KG1 (cell line): ENCODE results near the gene ZNF587.
"Not testable (repeated sequence)": the region's sequence is repeated elsewhere in the genome, so short reads cannot be mapped to it uniquely, and the experiment has no call there.

Experiments used
- DNase-seq: peaks from one replicate; lab custom pipeline; 2025; lab: John Stamatoyannopoulos, UW

Gene ZNF587

GRCh38 chr19:57823155-57823554 is 26.5 kb upstream of the ZNF587 start:
- not testable (repeated sequence) for DNase-seq

DNA sequence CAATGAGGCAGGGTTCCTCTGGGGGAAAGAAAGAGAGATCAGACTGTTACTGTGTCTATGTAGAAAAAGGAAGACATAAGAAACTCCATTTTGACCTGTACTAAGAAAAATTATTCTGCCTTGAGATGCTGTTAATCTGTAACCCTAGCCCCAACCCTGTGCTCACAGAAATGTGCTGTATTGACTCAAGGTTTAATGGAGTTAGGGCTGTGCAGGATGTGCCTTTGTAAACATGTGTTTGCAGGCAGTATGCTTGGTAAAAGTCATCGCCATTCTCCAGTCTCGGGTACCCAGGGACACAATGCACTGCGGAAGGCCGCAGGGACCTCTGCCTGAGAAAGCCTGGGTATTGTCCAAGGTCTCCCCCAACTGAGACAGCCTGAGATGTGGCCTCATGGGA is 26.1 kb upstream of the ZNF587 start:
- DNase-seq: not testable (repeated sequence)

DNA sequence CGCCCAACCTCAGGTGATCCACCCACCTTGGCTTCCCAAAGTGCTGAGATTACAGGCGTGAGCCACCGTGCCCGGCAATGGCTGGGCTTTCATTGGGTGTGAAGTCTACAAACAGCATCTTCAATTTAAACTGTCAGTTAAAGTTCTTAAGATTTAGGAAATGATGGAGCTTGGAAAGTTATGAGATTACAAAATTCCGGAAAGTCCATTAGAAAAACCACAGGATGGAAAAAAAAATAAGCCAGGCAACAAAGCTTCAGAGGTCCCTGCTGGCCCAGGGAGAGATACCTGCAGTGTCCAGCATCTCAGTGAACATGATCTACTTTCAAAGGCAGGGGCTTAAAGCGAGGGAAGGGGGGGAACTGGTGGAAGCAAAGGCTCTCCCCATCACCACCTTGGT is 24.1 kb upstream of the ZNF587 start:
- DNase-seq: no peak

DNA sequence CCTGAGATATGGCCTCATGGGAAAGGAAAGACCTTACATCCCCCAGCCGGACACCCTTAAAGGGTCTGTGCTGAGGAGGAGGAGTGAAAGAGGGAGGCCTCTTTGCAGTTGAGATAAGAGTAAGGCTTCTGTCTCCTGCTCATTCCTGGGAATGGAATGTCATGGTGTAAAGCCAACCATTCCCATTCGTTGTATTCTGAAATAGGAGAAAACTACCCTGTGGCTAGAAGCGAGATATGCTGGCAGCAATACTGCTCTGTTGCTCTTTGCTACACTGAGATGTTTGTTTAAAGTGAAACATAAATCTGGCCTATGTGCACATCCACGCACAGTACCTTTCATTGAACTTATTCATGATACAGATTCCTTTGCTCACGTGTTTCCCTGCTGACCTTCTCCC is 20.3 kb upstream of the ZNF587 start:
- no peak for DNase-seq

DNA sequence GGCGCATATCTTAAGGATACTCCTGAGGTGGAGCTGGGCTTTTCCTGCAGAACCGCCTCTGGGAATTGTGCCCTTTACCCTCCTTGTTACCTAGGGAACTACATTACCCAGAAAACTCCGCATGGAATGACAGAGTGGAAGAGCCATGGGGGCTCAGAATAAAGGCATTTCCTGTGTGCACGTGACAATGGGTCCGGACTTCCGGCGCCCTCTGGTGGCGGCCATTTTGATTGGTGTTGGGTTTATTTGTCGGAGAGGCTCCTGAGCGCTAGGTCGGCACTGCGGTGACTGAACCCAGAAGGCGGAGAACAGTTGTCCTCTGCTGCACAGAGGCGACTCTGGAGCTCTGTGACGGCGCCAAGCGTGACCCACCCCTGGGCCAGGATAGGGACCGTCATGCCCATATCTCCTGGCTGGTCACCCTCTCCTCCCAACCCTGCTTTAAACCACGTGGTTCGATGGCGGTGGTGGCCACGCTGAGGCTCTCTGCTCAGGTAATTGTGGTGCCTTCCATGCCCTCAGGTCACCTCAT is 19.5 kb upstream of the ZNF587 start, which contains the start of gene ZNF587B:
TSS of gene ZNF587B (plus strand) at position 229 of the 532 bp plus-strand sequence. CDS start at position 459, 230 bp downstream.
- no peak for DNase-seq

GRCh38 chr19:57836991-57837390 is 12.7 kb upstream of the ZNF587 start:
- not testable (repeated sequence) for DNase-seq

DNA sequence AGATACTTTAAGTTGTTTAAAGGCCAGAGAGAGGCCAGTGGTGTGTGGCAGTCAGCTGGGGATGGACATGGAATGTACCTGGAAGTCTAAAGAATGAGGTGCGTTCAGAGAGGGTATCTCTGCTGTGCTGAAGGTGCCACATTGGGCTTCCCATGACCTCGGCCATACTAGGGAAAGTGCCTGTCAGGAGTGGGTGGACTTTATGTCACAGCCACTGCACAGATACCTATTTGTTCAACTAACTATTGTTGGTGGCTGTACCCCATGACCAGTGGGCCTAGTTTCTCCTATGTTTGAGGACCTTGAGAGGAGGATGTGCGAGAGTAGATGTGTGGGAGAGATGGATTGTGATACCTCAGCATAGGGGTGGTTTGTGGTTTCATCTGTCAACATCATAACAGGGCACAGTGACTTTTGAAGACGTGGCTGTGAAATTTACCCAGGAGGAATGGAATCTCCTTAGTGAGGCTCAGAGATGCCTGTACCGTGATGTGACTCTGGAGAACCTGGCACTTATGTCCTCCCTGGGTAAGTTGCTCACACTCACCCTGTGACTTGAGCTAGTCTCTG is 11.0 kb upstream of the ZNF587 start:
- DNase-seq: not testable (repeated sequence)

- DNase-seq: no peak
Measured at GRCh38 chr19:57841122-57841763, 8.4 kb upstream of the ZNF587 start.

GRCh38 chr19:57847164-57847563 is 2.5 kb upstream of the ZNF587 start:
- not testable (repeated sequence) for DNase-seq

DNA sequence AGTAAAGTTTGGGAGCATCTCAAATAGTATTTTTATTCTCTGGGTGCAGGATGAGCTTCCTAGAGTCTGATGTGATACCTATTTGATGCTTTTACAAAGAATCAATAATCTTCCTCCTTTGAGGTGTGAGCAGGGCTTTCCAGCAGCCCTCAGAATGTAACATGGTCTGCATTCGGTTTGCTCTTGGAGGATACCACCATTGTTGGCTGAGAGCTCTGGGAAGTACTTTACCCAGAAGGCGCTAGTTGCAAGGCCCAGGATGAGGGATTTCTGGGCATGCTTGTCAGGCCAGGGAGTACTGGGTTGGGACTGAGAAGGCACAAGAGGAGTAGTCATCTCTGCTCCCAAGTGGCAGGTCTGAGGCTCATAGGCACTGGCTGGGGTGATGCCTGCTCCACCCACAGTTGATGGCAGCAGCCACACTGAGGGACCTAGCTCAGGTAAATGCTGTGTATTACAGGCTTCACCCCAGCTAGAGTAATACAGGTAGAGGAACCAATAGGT is 445 bp upstream of the ZNF587 start:
- DNase-seq: not testable (repeated sequence)

DNA sequence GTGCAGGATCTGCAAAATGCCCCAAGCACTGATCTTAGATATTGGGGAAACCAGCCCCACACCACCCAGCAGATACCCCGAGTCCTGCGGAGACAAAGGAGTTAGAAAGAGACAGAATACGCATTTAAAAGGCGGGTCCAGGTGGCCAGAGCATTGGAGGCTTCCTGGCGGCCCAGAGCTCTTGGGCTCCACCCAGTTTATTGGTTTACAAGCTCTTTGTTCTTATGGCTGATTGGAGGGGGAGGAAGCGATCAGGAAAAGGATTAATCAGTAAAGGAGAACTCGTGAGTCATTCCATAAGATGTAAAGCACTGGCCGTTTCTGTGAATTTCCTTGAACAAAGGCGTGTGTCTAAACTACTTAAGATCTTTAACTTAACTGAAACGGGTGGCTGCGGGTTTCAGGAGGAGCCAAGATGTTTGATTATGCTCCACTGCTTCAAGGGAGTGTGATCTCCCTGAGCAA is 926 bp downstream of the ZNF587 start:
- no peak for DNase-seq

- DNase-seq: not testable (repeated sequence)
Measured at GRCh38 chr19:57851812-57852603, 2.3 kb downstream of the ZNF587 start.

- not testable (repeated sequence) for DNase-seq
Measured at GRCh38 chr19:57854117-57854516, 4.5 kb downstream of the ZNF587 start.

DNA sequence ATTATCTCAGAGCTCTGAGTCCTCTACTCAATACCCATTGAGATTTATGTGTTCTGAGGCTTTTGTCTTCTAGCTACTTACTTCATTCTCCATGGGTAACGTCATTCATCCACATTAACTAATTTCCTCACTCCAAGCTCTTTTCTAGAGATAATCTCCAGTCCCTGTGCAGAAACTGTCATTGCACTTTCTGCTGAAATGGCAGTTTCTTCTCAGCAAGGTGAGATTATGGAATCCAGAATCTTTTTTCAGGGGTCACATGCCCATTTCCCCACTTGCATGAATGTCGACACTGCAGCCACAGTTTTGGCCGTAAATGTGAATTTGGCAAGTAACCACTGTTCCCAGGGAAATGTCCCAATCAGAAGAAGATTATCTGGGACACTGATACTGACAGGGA is 12.7 kb downstream of the ZNF587 start:
- DNase-seq: not testable (repeated sequence)

GRCh38 chr19:57867868-57868492 is 18.3 kb downstream of the ZNF587 start:
- DNase-seq: no peak

GRCh38 chr19:57869655-57870054 is 20.0 kb downstream of the ZNF587 start:
- DNase-seq: not testable (repeated sequence)

- DNase-seq: no peak
Measured at GRCh38 chr19:57870225-57870624, 20.6 kb downstream of the ZNF587 start.

DNA sequence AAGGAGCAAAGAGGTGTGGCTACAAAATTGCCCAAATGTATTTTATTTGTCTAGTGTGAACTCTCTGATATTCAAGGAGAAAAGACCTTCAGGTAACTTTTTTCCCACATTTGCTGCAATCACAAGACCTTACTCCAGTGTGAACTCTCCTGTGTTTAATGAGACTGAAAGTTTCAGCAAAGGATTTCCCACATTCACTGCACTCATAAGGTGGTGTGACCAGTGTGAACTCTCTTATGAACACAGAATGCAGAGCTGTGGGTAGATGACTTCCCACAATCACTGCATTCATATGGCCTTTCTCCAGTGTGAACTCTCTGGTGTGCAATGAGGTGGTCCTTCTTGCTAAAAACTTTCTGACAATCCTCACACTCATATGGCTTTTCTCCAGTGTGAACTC is 22.8 kb downstream of the ZNF587 start:
- no peak for DNase-seq

GRCh38 chr19:57873883-57874799 is 24.5 kb downstream of the ZNF587 start:
- not testable (repeated sequence) for DNase-seq

DNA sequence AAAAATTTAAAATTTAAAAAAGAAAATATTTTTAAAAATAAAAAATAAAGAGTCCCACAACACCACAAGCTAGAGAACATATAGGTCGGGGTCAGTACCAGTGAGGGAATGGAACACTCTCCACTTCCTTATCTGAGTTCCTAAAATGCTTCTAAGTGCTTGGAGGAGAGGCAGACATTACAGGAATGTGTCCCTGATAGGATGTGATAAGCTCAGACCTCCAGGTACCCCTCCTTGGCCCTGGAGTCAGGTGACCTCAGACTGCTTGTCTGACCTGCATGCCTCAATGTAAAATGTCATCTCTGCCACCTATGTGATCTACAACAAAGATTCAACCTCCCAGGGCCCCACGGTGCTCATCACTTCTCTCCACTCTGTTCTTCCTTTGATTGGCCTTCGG is 36.4 kb downstream of the ZNF587 start:
- no peak for DNase-seq
